GM12878 (cell line): ENCODE measurements around the gene PAQR5. TPM values are rescaled to one million over a fixed set of nuclear protein-coding genes. Genes with fewer than 3 reads are reported as not detected.

ENCODE experiments used
- ATAC-seq: fragments of 200-7000 bp; cut with Tn5 transposase; 3 replicates; pipeline ENCODE4 v1.9.1; 2020; ENCODE audit warnings: mild to moderate bottlenecking, moderate library complexity
- BruUV-seq: library from RNA; stranded (reverse); fragments of 400-500 nt; replicated peaks from 2 replicates; lab custom pipeline; 2021; lab: Mats Ljungman, UMichigan
- CTCF ChIA-PET: fragments of 300-600 bp; sonication (Branson Sonifier 250); formaldehyde crosslinking; extraction: SDS; loops from one replicate; lab custom pipeline; 2021; ENCODE audit warnings: inconsistent platforms; lab: Yijun Ruan, JAX
- POLR2A ChIA-PET: fragments of 350-600 bp; formaldehyde crosslinking; extraction: SDS; loops from one replicate; lab custom pipeline; 2021; ENCODE audit warnings: inconsistent platforms; lab: Charles Lee
- RAD21 ChIA-PET: fragments of 300-600 bp; sonication (Branson Sonifier 250); formaldehyde crosslinking; loops from one replicate; lab custom pipeline; 2023; ENCODE audit warnings: antibody characterized with exemption; ENCODE audit not compliant: unreplicated experiment; lab: Charles Lee
- SMC1A ChIA-PET: fragments of 300-600 bp; sonication (Branson Sonifier 250); formaldehyde crosslinking; loops from one replicate; lab custom pipeline; 2023; ENCODE audit not compliant: unreplicated experiment, uncharacterized antibody; lab: Charles Lee
- DNase-seq: peaks from one replicate; pipeline ENCODE4 v3.0.0-alpha.2; 2011; ENCODE audit warnings: low read depth, low spot score
- FAIRE-seq: peaks from 3 replicates; lab custom pipeline; 2011; peaks lifted over from hg19 to GRCh38; lab: Jason Lieb, UNC
- H2AFZ ChIP-seq: 2 replicates; pipeline ENCODE4 v1.6.0; 2011; ENCODE audit warnings: low read depth, low read length, control low read depth; ENCODE audit not compliant: control insufficient read depth
- H3K27ac ChIP-seq: 2 replicates; pipeline ENCODE4 v1.5.1; 2011; ENCODE audit warnings: control low read depth; ENCODE audit not compliant: control insufficient read depth, insufficient read depth
- H3K27me3 ChIP-seq, 2 experiments: replicated peaks in 1 of 2; 2 replicates each; pipeline versions ENCODE4 v1.6.0 to v1.6.1; 2011; ENCODE audit warnings: low read length in 1 of 2; ENCODE audit not compliant: control insufficient read depth in 2 of 2, insufficient read depth in 2 of 2
- H3K36me3 ChIP-seq, 2 experiments: 2 replicates each; pipeline ENCODE4 v1.5.1; 2011; ENCODE audit warnings: low read length in 1 of 2; ENCODE audit not compliant: control insufficient read depth in 2 of 2, insufficient read depth in 2 of 2
- H3K4me1 ChIP-seq: 2 replicates; pipeline ENCODE4 v1.6.1; 2011; ENCODE audit warnings: mild to moderate bottlenecking, low read length, moderate library complexity, mixed read lengths; ENCODE audit not compliant: control insufficient read depth, insufficient read depth
- H3K4me2 ChIP-seq: 2 replicates; pipeline ENCODE4 v1.6.0; 2011; ENCODE audit warnings: control low read depth; ENCODE audit not compliant: control insufficient read depth, insufficient read depth
- H3K4me3 ChIP-seq: fragments of 200-600 bp; sonication (generic); 2 replicates; pipeline ENCODE4 v1.5.1; 2016
- H3K79me2 ChIP-seq: 2 replicates; pipeline ENCODE4 v1.6.0; 2011; ENCODE audit warnings: low read length; ENCODE audit not compliant: control insufficient read depth, insufficient read depth
- H3K9ac ChIP-seq: 2 replicates; pipeline ENCODE4 v1.8.0; 2011; ENCODE audit warnings: low read length, control low read depth, mixed read lengths; ENCODE audit not compliant: control insufficient read depth, insufficient read depth
- H3K9me3 ChIP-seq: replicated peaks from 3 replicates; pipeline ENCODE4 v1.5.1; 2011; ENCODE audit warnings: mild to moderate bottlenecking, low read length; ENCODE audit not compliant: control insufficient read depth, insufficient read depth
- H4K20me1 ChIP-seq: 2 replicates; pipeline ENCODE4 v1.6.0; 2011; ENCODE audit not compliant: control insufficient read depth, insufficient read depth
- CBX5 ChIP-seq: sonication (generic); IDR thresholded peaks from 2 replicates; pipeline ENCODE4 v1.6.1; 2016; ENCODE audit warnings: low read depth, moderate library complexity, mild to moderate bottlenecking, inconsistent platforms
- CTCF ChIP-seq, 3 experiments: IDR thresholded peaks in 2 of 3; conservative IDR thresholded peaks in 1 of 3; 2 replicates each; pipeline ENCODE4 v1.5.1; 2011; ENCODE audit warnings: low read depth in 3 of 3, low read length in 3 of 3, mild to moderate bottlenecking in 3 of 3, control low read depth in 2 of 3, moderate library complexity in 2 of 3, inconsistent platforms in 1 of 3, mixed read lengths in 1 of 3; ENCODE audit not compliant: control insufficient read depth in 2 of 3, insufficient read depth in 1 of 3; ENCODE audit errors: extremely low read depth in 1 of 3
- EED ChIP-seq: sonication (generic); IDR thresholded peaks from 2 replicates; pipeline ENCODE4 v1.6.1; 2016; ENCODE audit warnings: antibody characterized with exemption, low read depth
- JUND ChIP-seq: IDR thresholded peaks from 2 replicates; pipeline ENCODE4 v1.6.1; 2012; ENCODE audit warnings: low read depth, mild to moderate bottlenecking, low read length, improper control_type of control experiment, moderate library complexity
- LARP7 ChIP-seq: fragments of 450-650 bp; IDR thresholded peaks from 2 replicates; pipeline ENCODE4 v1.6.1; 2017; ENCODE audit warnings: mild to moderate bottlenecking
- MYC ChIP-seq: IDR thresholded peaks from 2 replicates; pipeline ENCODE4 v1.6.1; 2011; ENCODE audit warnings: mild to moderate bottlenecking, low read length, moderate library complexity, inconsistent platforms; ENCODE audit not compliant: insufficient read depth, insufficient replicate concordance, insufficient read length, severe bottlenecking
- PML ChIP-seq: IDR thresholded peaks from 2 replicates; pipeline ENCODE4 v1.6.1; 2012; ENCODE audit warnings: low read length, inconsistent platforms
- POLR2A ChIP-seq: IDR thresholded peaks from 2 replicates; pipeline ENCODE4 v1.6.1; 2011; ENCODE audit warnings: low read depth, mild to moderate bottlenecking, low read length
- POLR2AphosphoS2 ChIP-seq: IDR thresholded peaks from 2 replicates; pipeline ENCODE4 v1.6.1; 2011; ENCODE audit warnings: low read depth, mild to moderate bottlenecking, low read length, improper control_type of control experiment, moderate library complexity
- POLR2AphosphoS5 ChIP-seq: IDR thresholded peaks from 2 replicates; pipeline ENCODE4 v1.6.1; 2011; ENCODE audit warnings: mild to moderate bottlenecking, low read length, inconsistent platforms
- PRDM15 ChIP-seq: fragments of 450-650 bp; formaldehyde crosslinking; IDR thresholded peaks from 2 replicates; pipeline ENCODE4 v1.4.0; 2020; ENCODE audit warnings: mild to moderate bottlenecking, moderate library complexity
- RAD51 ChIP-seq: fragments of 450-650 bp; IDR thresholded peaks from 2 replicates; pipeline ENCODE4 v1.6.1; 2016; ENCODE audit warnings: moderate library complexity, mild to moderate bottlenecking, inconsistent platforms
- SRF ChIP-seq, 2 experiments: IDR thresholded peaks; 2 replicates each; pipeline ENCODE4 v1.6.1; 2011; ENCODE audit warnings: low read depth in 2 of 2, low read length in 2 of 2, mild to moderate bottlenecking in 1 of 2, moderate library complexity in 1 of 2
- STAT3 ChIP-seq: IDR thresholded peaks from 2 replicates; pipeline ENCODE4 v1.6.1; 2011; ENCODE audit warnings: low read depth, low read length, improper control_type of control experiment
- SUPT20H ChIP-seq: IDR thresholded peaks from 2 replicates; pipeline ENCODE4 v1.6.1; 2011; ENCODE audit warnings: low read depth, mild to moderate bottlenecking, low read length, moderate library complexity, borderline replicate concordance; ENCODE audit not compliant: control insufficient read depth
- ZBTB4 ChIP-seq: fragments of 450-650 bp; formaldehyde crosslinking; IDR thresholded peaks from 2 replicates; pipeline ENCODE4 v1.4.0; 2022; ENCODE audit warnings: mild to moderate bottlenecking, moderate library complexity
- ZSCAN29 ChIP-seq: fragments of 450-650 bp; IDR thresholded peaks from 2 replicates; pipeline ENCODE4 v1.6.1; 2017; ENCODE audit warnings: mild to moderate bottlenecking, moderate library complexity
- WGBS: methylation state at CpG from one replicate; pipeline ENCODE4 v1.1.6; 2016; ENCODE audit warnings: low lambda C conversion rate; ENCODE audit not compliant: insufficient replicate concordance, insufficient coverage; ENCODE audit errors: missing lambda C conversion rate; 5-methylcytosine and 5-hydroxymethylcytosine counted together
- in situ Hi-C: fragments of 300-500 bp; cut with MboI; formaldehyde crosslinking; loops from 9 replicates; pipeline ENCODE4 v1.14.3; 2018; ENCODE audit warnings: mixed read lengths
- intact Hi-C: fragments of 100-400 bp; cut with micrococcal nuclease; formaldehyde crosslinking; loops from one replicate; pipeline ENCODE4 v1.14.2; 2022; ENCODE audit not compliant: unreplicated experiment
- polyA plus RNA-seq, 11 experiments: library from polyadenylated mRNA; depleted of rRNA in 4 of 11; unstranded in 6 of 11; stranded (reverse) in 5 of 11; fragments of >200 nt; fragmentation: Nextera tagmentation in 4 of 11; fragmentation: Illumina TruSeq in 1 of 11; extraction: Ambion mirVana in 4 of 11; extraction: Trizol in 1 of 11; gene quantifications; 1 replicate in 1 of 11; 2 replicates in 10 of 11; pipeline versions ENCODE4 v1.2.1 to v1.2.3, GENCODE V29; 2011 to 2016; ENCODE audit warnings: inconsistent platforms in 2 of 11, missing spikeins in 2 of 11, low read depth in 1 of 11
- total RNA-seq, 4 experiments: library from RNA; depleted of rRNA in 3 of 4; stranded (reverse); fragments of >200 nt in 3 of 4; fragmentation: Illumina TruSeq in 1 of 4; extraction: Trizol in 1 of 4; gene quantifications; 2 replicates each; pipeline versions ENCODE4 v1.2.1 to v1.2.3, GENCODE V29; 2013 to 2021

The PAQR5 gene
- total and polyA plus RNA-seq, 10 of the 15 experiments (the other 5 are each of a cell fraction or from before 2014, with no cell fraction given) = 0.02 to 0.03 TPM; not detected in 8

GRCh38 chr15:69328080-69328479 is 29.4 kb downstream of the PAQR5 start:
- Histone ChIP-seq H3K4me2 (no peak overlapping the region), H3K9ac (no peak overlapping the region)
- no peak for TF ChIP-seq CBX5
- TF ChIP-seq POLR2A = no peak
- no peak for TF ChIP-seq POLR2AphosphoS2
- no peak for TF ChIP-seq ZBTB4 (CRISPR knock-in tag)
- no peak for TF ChIP-seq LARP7
- TF ChIP-seq CTCF (IDR thresholded peaks at IDR 0.05 in 2 of 3, conservative IDR thresholded peaks at IDR 0.05 in 1 of 3; ENCODE audit: control insufficient read depth in 2 of 3, extremely low read depth in 1 of 3, insufficient read depth in 1 of 3, low read depth in 3 of 3, low read length in 3 of 3) = no peak
- no peak for TF ChIP-seq SRF (IDR thresholded peaks at IDR 0.05; ENCODE audit: low read depth in 2 of 2, low read length in 2 of 2)
- no peak for TF ChIP-seq ZSCAN29
- TF ChIP-seq STAT3 = no peak
- no peak for TF ChIP-seq MYC
- no peak for TF ChIP-seq PRDM15
- no peak for TF ChIP-seq PML
- TF ChIP-seq JUND = no peak
- no peak for TF ChIP-seq SUPT20H
- no peak for TF ChIP-seq RAD51
- TF ChIP-seq POLR2AphosphoS5 = no peak
- no peak for TF ChIP-seq EED
- TF ChIP-seq, all 136 proteins: peak for 0
- H4K20me1 ChIP-seq = no peaks in the 10 kb centered on the region
- no peak overlapping the region for H2AFZ ChIP-seq
- H3K4me1 ChIP-seq = no peaks in the 10 kb centered on the region
- DNase-seq = no peak
- no peaks in the 10 kb centered on the region for H3K9me3 ChIP-seq
- SMC1A ChIA-PET = no interaction called here
- 0% methylated on average over 1 of the region's 1 CpG for WGBS
- intact Hi-C loops (no loop called here), in situ Hi-C loops (no loop called here)
- no peak overlapping the region for H3K4me3 ChIP-seq
- BruUV-seq = no TSS peak
- H3K27ac ChIP-seq = no peak overlapping the region
- RAD21 ChIA-PET = no interaction called here
- POLR2A ChIA-PET = no interaction called here
- H3K79me2 ChIP-seq = no peaks in the 10 kb centered on the region
- no peak for FAIRE-seq
- CTCF ChIA-PET = no interaction called here
- ATAC-seq = no peak
- peaks cover 0 to 2% of the 10 kb centered on the region in 2 experiments; a peak in 2 of 4 replicates for H3K27me3 ChIP-seq
- H3K36me3 ChIP-seq = no peaks in the 10 kb centered on the region
